ENCODE data around the gene GPSM1. TPM values are rescaled to one million over a fixed set of nuclear protein-coding genes. Genes with fewer than 3 reads are reported as not detected.

GPSM1 gene
- total RNA-seq, 2 donors from 2014 or later: 5.9 to 16.3 TPM

GRCh38 chr9:136378170-136379002 is 51.0 kb downstream of the GPSM1 start:
- Mint-ChIP-seq H3K4me1 (no peaks in the 10 kb centered on the region), H3K27me3 (no peaks in the 10 kb centered on the region), H3K9me3 (no peaks in the 10 kb centered on the region), H3K4me3 (no peak overlapping the region), H3K27ac (no peak overlapping the region), H3K36me3 (ENCODE audit: low read depth) (peaks cover 46% of the 10 kb centered on the region)
- ATAC-seq (replicated peaks): no peak

- Mint-ChIP-seq H3K9me3 (no peaks in the 10 kb centered on the region), H3K27ac (no peak overlapping the region), H3K4me3 (no peak overlapping the region), H3K4me1 (no peaks in the 10 kb centered on the region), H3K36me3 (ENCODE audit: low read depth) (peaks cover 52% of the 10 kb centered on the region), H3K27me3 (no peaks in the 10 kb centered on the region)
- no peak for ATAC-seq (replicated peaks)
Observed at GRCh38 chr9:136379003-136379287, 51.6 kb downstream of the GPSM1 start.

- no peak for ATAC-seq (replicated peaks)
- H3K9me3 Mint-ChIP-seq: no peaks in the 10 kb centered on the region
- H3K4me1 Mint-ChIP-seq: no peaks in the 10 kb centered on the region
- no peak overlapping the region for H3K27ac Mint-ChIP-seq
- peaks cover 55% of the 10 kb centered on the region for H3K36me3 Mint-ChIP-seq (ENCODE audit: low read depth)
- no peaks in the 10 kb centered on the region for H3K27me3 Mint-ChIP-seq
- H3K4me3 Mint-ChIP-seq: no peak overlapping the region
Observed at GRCh38 chr9:136379401-136379800, 52.1 kb downstream of the GPSM1 start.

GRCh38 chr9:136379891-136380290 is 52.6 kb downstream of the GPSM1 start:
- Mint-ChIP-seq H3K9me3 (no peaks in the 10 kb centered on the region), H3K4me1 (peaks cover 3% of the 10 kb centered on the region), H3K4me3 (no peak overlapping the region), H3K27ac (no peak overlapping the region), H3K27me3 (no peaks in the 10 kb centered on the region), H3K36me3 (ENCODE audit: low read depth) (peaks cover 55% of the 10 kb centered on the region)
- ATAC-seq (replicated peaks): no peak

DNA sequence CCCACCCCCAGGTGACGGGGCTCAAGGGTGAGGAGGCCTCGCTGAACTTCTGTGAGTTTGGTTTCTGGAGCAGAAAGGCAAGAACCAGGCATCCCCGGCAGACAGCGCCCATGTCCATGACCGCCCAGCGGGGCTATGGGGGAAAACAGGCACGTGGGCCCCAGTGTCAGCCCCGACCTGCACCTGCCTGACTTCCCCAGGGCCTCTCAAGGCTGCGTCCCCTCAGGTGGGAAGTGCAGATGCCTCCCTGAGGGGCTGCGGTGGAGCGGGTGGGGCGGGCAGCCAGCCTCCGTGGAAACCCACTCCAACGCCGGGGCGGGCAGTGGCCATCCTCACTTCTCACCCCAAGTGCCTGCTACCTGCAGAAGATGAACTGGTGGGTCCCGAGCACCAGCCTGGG is 53.0 kb downstream of the GPSM1 start:
- no peaks in the 10 kb centered on the region for H3K27me3 Mint-ChIP-seq
- no peaks in the 10 kb centered on the region for H3K9me3 Mint-ChIP-seq
- H3K27ac Mint-ChIP-seq: no peak overlapping the region
- no peak for ATAC-seq (replicated peaks)
- H3K36me3 Mint-ChIP-seq (ENCODE audit: low read depth): peaks cover 57% of the 10 kb centered on the region
- peaks cover 7% of the 10 kb centered on the region for H3K4me1 Mint-ChIP-seq
- no peak overlapping the region for H3K4me3 Mint-ChIP-seq

DNA sequence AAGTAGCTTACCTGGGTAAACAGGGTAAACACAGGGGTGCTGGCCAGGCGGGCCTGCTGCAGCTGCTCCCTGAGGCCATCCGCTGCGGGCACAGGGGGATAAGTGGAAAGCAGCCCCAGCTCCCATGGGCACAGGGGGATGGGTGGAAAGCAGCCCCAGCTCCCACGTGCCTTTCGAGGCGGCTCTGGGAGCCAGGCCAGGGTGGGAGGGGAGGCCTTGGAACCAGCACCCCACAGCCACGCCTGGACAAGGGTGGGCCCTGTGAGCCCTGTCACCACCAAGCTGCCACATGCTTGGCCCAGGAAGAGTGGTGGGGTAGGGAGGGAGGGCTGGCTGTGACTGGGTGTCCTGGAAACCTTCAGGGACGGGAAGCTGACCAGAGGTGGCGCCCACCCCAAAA is 54.0 kb downstream of the GPSM1 start:
- H3K27ac Mint-ChIP-seq: no peak overlapping the region
- peaks cover 12% of the 10 kb centered on the region for H3K4me1 Mint-ChIP-seq
- no peaks in the 10 kb centered on the region for H3K27me3 Mint-ChIP-seq
- no peaks in the 10 kb centered on the region for H3K9me3 Mint-ChIP-seq
- H3K36me3 Mint-ChIP-seq (ENCODE audit: low read depth): peaks cover 67% of the 10 kb centered on the region
- ATAC-seq (replicated peaks): no peak
- no peak overlapping the region for H3K4me3 Mint-ChIP-seq

DNA sequence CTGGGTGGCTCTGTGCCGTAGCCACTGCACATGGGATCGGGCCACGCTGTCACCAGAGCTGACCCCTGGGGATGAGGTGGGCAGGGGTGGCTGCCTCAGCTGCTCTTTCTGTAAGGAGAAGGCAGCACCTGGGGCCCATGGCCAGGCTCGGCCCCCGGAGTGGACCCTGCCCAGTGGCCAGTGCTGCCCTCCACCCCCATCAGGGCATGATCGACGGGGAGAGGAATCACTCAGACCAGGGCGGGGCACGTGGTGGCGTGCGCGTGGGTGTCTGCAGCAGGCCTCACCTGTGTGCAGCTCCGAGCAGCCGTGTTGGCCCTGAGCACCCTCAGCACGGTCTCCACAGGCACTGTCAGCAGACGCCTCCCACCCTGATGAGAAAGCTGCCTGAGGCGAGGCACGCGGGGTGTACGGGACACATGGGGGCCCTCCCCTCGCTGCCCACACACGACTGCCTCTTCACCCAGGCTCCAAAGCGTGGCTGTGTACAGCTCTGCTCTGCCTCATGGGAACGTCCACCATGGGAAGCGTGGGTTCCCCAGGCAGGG is 54.7 kb downstream of the GPSM1 start:
- peaks cover 74% of the 10 kb centered on the region for H3K36me3 Mint-ChIP-seq (ENCODE audit: low read depth)
- no peak overlapping the region for H3K4me3 Mint-ChIP-seq
- H3K27ac Mint-ChIP-seq: no peak overlapping the region
- no peaks in the 10 kb centered on the region for H3K9me3 Mint-ChIP-seq
- H3K27me3 Mint-ChIP-seq: no peaks in the 10 kb centered on the region
- peaks cover 12% of the 10 kb centered on the region for H3K4me1 Mint-ChIP-seq
- ATAC-seq (replicated peaks): no peak

- H3K4me1 Mint-ChIP-seq: peaks cover 12% of the 10 kb centered on the region
- no peaks in the 10 kb centered on the region for H3K27me3 Mint-ChIP-seq
- ATAC-seq (replicated peaks): no peak
- H3K9me3 Mint-ChIP-seq: no peaks in the 10 kb centered on the region
- no peak overlapping the region for H3K4me3 Mint-ChIP-seq
- peaks cover 88% of the 10 kb centered on the region for H3K36me3 Mint-ChIP-seq (ENCODE audit: low read depth)
- no peak overlapping the region for H3K27ac Mint-ChIP-seq
Observed at GRCh38 chr9:136383436-136383835, 56.1 kb downstream of the GPSM1 start.

- peak overlapping the region; percentile 43 for H3K27ac Mint-ChIP-seq
- no peaks in the 10 kb centered on the region for H3K9me3 Mint-ChIP-seq
- peak; percentile 91 for ATAC-seq (replicated peaks)
- H3K4me3 Mint-ChIP-seq: peak overlapping the region; percentile 45
- H3K4me1 Mint-ChIP-seq: peaks cover 12% of the 10 kb centered on the region
- H3K36me3 Mint-ChIP-seq (ENCODE audit: low read depth): peaks cover 91% of the 10 kb centered on the region
- no peaks in the 10 kb centered on the region for H3K27me3 Mint-ChIP-seq
Observed at GRCh38 chr9:136385015-136385414, 57.7 kb downstream of the GPSM1 start.

DNA sequence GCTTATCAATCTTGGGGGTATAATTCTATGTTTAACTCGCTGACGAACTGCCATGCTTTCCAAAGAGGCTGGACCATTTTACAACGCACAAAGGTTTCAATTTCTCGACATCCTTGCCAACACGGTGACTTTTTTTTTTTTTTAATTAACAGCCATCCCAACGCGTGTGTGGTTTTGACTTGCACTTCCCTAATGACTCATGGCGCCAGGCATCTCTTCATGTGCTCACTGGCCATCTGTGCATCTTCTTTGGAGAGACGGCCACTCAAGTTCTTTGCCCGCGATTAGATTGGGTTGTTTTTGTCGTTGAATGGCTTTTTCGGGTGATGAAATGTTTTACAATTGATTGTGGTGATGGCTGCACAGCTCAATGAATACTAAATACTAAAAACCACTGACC is 58.7 kb downstream of the GPSM1 start:
- ATAC-seq (replicated peaks): peak; percentile 38
- Mint-ChIP-seq H3K36me3 (ENCODE audit: low read depth) (peaks cover 97% of the 10 kb centered on the region), H3K9me3 (no peaks in the 10 kb centered on the region), H3K27me3 (no peaks in the 10 kb centered on the region), H3K27ac (peak overlapping the region; percentile 49), H3K4me1 (peaks cover 12% of the 10 kb centered on the region), H3K4me3 (peak overlapping the region; percentile 40)

GRCh38 chr9:136387217-136387616 is 59.9 kb downstream of the GPSM1 start:
- H3K36me3 Mint-ChIP-seq (ENCODE audit: low read depth): peaks cover 99% of the 10 kb centered on the region
- peaks cover 16% of the 10 kb centered on the region for H3K4me1 Mint-ChIP-seq
- no peak overlapping the region for H3K4me3 Mint-ChIP-seq
- no peak overlapping the region for H3K27ac Mint-ChIP-seq
- H3K9me3 Mint-ChIP-seq: no peaks in the 10 kb centered on the region
- no peak for ATAC-seq (replicated peaks)
- no peaks in the 10 kb centered on the region for H3K27me3 Mint-ChIP-seq

GRCh38 chr9:136389396-136389795 is 62.1 kb downstream of the GPSM1 start:
- no peak for ATAC-seq (replicated peaks)
- H3K4me1 Mint-ChIP-seq: peaks cover 16% of the 10 kb centered on the region
- no peaks in the 10 kb centered on the region for H3K27me3 Mint-ChIP-seq
- H3K4me3 Mint-ChIP-seq: no peak overlapping the region
- H3K27ac Mint-ChIP-seq: no peak overlapping the region
- H3K36me3 Mint-ChIP-seq (ENCODE audit: low read depth): peaks cover 97% of the 10 kb centered on the region
- H3K9me3 Mint-ChIP-seq: no peaks in the 10 kb centered on the region

- no peak overlapping the region for H3K27ac Mint-ChIP-seq
- H3K4me3 Mint-ChIP-seq: no peak overlapping the region
- peaks cover 4% of the 10 kb centered on the region for H3K4me1 Mint-ChIP-seq
- no peak for ATAC-seq (replicated peaks)
- H3K36me3 Mint-ChIP-seq (ENCODE audit: low read depth): peaks cover 96% of the 10 kb centered on the region
- no peaks in the 10 kb centered on the region for H3K9me3 Mint-ChIP-seq
- H3K27me3 Mint-ChIP-seq: no peaks in the 10 kb centered on the region
Observed at GRCh38 chr9:136391737-136392537, 64.6 kb downstream of the GPSM1 start.

DNA sequence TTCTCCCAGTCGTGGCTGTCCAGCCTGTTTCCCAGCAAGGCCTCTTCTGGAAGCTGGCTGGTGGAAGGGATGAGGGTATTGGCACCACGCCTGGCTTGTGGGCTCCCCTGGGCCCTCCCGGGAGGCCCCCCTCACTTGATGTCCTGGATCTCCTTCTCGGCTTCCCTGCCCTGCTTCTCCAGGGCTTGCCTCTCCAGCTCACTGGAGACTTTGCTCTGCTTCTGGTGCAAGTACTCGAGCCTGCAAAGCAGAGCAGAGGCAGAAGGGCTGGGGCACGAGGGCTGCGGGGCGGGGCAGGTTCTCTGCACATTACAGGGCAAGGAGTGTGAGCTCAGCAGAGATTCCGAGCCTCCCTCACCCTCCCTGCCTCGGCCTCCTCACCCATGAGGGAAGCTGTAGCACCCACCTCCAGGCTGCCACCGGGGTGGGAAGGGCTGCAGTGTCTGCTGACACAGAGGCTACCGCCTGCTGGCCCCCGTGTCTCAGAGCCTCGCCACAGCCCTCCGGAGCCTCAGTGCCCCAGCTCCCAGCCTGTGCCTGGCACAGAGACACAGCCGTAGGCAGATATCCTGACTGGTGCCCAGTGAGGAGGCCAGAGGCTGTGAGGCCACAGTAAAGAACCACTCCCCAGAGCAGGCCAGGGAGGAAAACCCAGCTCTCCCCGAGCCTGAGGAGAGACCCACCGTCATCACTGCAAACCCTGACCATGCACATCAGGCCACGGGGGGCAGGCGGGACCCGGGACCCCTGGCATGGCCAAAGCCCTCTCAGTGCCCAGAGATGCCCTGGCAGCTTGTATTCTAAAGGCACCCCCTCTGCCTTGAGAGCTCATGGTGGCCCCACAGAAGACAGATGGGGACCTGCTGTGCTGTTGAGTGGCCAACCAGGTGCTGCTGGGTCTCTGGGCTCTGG is 65.5 kb downstream of the GPSM1 start:
- Mint-ChIP-seq H3K27ac (no peak overlapping the region), H3K4me1 (peaks cover 4% of the 10 kb centered on the region), H3K36me3 (ENCODE audit: low read depth) (peaks cover 96% of the 10 kb centered on the region), H3K27me3 (no peaks in the 10 kb centered on the region), H3K9me3 (no peaks in the 10 kb centered on the region), H3K4me3 (no peak overlapping the region)
- no peak for ATAC-seq (replicated peaks)

Measured in activated T-helper 17 cell treated with anti-CD3 and anti-CD28 coated beads, Interleukin-2, amount 50 U/mL, for 72 hours (primary cell).